ENCODE measurements around the gene CLCF1. TPM values are rescaled to one million over a fixed set of nuclear protein-coding genes. Genes with fewer than 3 reads are reported as not detected.

Gene CLCF1
- total RNA-seq, 1 donor from 2014 or later, result 32.6 TPM

DNA sequence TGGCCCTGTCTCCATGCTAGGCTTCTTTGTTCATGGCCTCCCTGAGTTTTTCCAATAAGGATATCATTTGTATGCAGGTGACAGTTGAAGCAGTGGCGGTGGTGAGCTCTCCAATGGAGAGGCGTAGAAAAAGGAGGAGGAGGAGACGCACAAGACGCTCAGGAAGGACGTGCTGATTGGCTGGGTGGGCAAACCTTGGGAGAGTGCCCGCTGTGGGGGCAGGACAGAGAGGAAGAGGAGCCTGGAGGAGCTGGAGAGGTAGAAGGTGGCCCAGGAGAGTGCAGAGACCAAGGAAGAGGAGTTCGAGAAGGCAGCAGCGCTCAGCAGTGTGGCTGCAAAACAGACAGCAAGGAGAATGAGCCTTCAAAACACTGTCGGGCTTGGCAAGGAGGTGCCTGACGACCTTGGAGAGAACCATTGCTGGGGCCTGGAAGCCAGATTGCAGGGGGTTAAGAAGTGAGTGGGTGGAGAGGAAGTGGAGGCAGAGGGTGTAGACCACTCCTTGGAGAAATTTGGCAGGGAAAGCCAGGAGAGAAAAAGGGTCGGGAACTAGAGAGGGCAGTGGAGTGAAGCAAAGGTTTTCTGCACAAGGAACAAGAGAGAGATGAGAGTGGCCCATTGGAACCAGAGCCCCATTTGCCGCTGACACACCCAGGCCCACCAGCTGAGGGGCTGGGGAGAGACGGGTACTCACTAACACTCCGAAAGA, 7.5 kb downstream of the CLCF1 start:
- H3K27ac ChIP-seq, result no peak overlapping the region

DNA sequence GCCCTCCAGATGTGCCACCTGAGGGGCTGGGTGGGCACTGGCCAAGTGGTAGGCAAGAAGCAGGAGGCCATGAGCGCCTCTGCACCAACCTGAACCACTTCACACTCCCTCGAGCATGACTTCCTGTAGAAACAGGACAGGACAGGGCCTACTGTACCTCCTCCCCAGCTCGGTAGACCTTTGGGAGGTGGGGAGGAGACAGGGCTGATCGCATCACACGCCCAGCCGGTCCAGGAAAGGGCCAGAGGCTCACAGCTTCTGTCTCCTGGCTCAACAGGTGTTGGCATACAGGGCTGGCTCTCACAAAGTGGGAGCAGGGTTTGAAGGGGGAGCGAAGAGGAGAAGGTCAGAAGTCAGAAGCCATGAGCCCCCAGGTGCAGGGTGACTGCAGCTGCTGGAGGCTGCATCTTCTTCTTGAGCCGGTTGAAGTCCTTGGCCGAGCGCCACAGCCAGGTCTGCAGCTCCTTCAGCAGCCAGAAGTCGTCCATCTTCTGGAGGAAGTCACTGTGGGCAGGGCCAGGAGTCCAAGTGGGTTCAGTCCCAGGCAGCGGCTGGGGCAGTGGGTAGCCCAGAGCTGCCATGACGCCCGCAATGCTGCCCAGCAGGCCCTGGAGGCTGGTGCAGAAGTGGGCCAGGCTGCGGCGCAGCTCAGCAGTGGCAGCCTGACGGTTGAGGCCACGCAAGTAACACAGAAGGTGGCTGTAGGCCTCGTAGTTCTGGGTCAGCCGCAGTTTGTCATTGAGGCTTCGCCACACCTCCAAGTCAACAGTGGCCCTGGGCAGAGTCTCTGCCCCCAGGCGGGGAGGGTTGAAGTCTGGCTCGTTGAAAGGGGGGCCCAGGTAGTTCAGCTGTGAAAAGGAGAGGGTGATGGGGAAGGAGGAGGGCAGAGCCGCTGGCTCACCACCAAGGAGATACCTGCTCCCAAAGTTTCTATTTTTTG, 8.3 kb downstream of the CLCF1 start:
- no peak overlapping the region for H3K27ac ChIP-seq
- peaks cover 4 to 12% of the 10 kb centered on the region in 2 donors for H3K4me1 ChIP-seq
- H3K36me3 ChIP-seq, result peaks cover 9 to 11% of the 10 kb centered on the region in 2 donors

More for the DNA sequence above, 7.5 kb downstream of the CLCF1 start:
- TF ChIP-seq CTCF (IDR thresholded peaks at IDR 0.05), result no peak
- DNase-seq (ENCODE audit: low spot score in 2 of 2), result no peak
- H3K36me3 ChIP-seq, result peaks cover 9 to 11% of the 10 kb centered on the region in 2 donors
- no peaks in the 10 kb centered on the region for H3K27me3 ChIP-seq
- no peaks in the 10 kb centered on the region for H3K9me3 ChIP-seq
- intact Hi-C loops (cut with DNase I), result no loop called here
- H3K4me1 ChIP-seq, result peaks cover 4 to 20% of the 10 kb centered on the region in 2 donors
- H3K4me3 ChIP-seq, result no peak overlapping the region

DNA sequence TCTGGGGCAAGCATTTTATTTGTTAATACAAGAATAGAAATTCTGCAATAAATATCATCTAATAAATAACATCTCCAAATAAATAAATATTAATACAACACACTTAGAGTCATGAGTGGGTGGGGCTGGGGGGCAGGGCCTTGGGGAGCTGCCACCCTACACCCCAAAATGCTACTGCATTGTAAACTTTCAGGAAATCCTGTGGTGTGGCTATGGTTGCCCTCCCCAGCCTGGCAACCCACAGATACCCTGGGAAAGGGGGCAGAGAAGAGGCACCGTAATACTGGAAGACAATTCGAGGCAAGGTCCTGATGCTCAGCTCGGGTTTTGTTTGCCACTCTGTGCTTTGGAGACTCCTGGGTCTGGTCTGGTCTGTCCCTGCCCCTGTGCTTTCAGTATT, 9.2 kb downstream of the CLCF1 start:
- H3K9me3 ChIP-seq, result no peaks in the 10 kb centered on the region
- H3K27me3 ChIP-seq, result no peaks in the 10 kb centered on the region
- H3K4me1 ChIP-seq, result peaks cover 4 to 12% of the 10 kb centered on the region in 2 donors
- TF ChIP-seq CTCF (IDR thresholded peaks at IDR 0.05), result no peak
- peaks cover 9 to 11% of the 10 kb centered on the region in 2 donors for H3K36me3 ChIP-seq
- DNase-seq (ENCODE audit: low spot score in 2 of 2), result no peak
- no peak overlapping the region for H3K27ac ChIP-seq
- intact Hi-C loops (cut with DNase I), result no loop called here
- H3K4me3 ChIP-seq, result no peak overlapping the region

More for the DNA sequence above, 8.3 kb downstream of the CLCF1 start:
- intact Hi-C loops (cut with DNase I), result no loop called here
- no peak for DNase-seq (ENCODE audit: low spot score in 2 of 2)
- Histone ChIP-seq H3K27me3 (no peaks in the 10 kb centered on the region), H3K4me3 (no peak overlapping the region), H3K9me3 (no peaks in the 10 kb centered on the region)
- TF ChIP-seq CTCF (IDR thresholded peaks at IDR 0.05), result no peak

GRCh38 chr11:67357831-67358670, 15.3 kb downstream of the CLCF1 start:
- H3K4me1 ChIP-seq, result peaks cover 22 to 40% of the 10 kb centered on the region in 2 donors
- no peaks in the 10 kb centered on the region for H3K27me3 ChIP-seq
- TF ChIP-seq CTCF (IDR thresholded peaks at IDR 0.05), result no peak
- peaks cover 0 to 2% of the 10 kb centered on the region in 2 donors for H3K36me3 ChIP-seq
- H3K27ac ChIP-seq, result peak overlapping the region; percentile 98 to 99
- intact Hi-C loops (cut with DNase I), result loop anchor here (1.0 kb wide), 1 partner anchor 24 kb away; no protein-coding TSS in a partner anchor
- H3K9me3 ChIP-seq, result no peaks in the 10 kb centered on the region
- DNase-seq (ENCODE audit: low spot score in 2 of 2), result no peak
- H3K4me3 ChIP-seq, result no peak overlapping the region

All from ascending aorta (tissue), 2 donors.